Measurements from ENCODE around the gene C1QTNF6. TPM values are rescaled to one million over a fixed set of nuclear protein-coding genes. Genes with fewer than 3 reads are reported as not detected.

The C1QTNF6 gene
- total RNA-seq, 4 donors from 2014 or later: 0.83 to 2.9 (median 1.3) TPM

GRCh38 chr22:37198258-37199102 is 10.4 kb upstream of the C1QTNF6 start:
- H3K9me3 ChIP-seq: no peaks in the 10 kb centered on the region
- peak overlapping the region; percentile 97 to 98 (median 97) for H3K27ac ChIP-seq (replicated peaks in 1 of 4)
- no peaks in the 10 kb centered on the region for H3K36me3 ChIP-seq
- TF ChIP-seq CTCF (IDR thresholded peaks at IDR 0.05) (peak; percentile 66 to 93 (median 93)), EP300 (IDR thresholded peaks at IDR 0.05) (no peak), POLR2AphosphoS5 (IDR thresholded peaks at IDR 0.05) (peak in 1 of 2 donors; percentile 19), POLR2A (IDR thresholded peaks at IDR 0.05; ENCODE audit: low read depth) (no peak)
- intact Hi-C loops (cut with DNase I): loop anchor here (1.0 kb wide), 1 partner anchor 31 kb away; no protein-coding TSS in a partner anchor
- peak overlapping the region; percentile 74 to 82 (median 76) for H3K4me3 ChIP-seq
- H3K27me3 ChIP-seq: no peaks in the 10 kb centered on the region
- peaks cover 40 to 46% (median 45%) of the 10 kb centered on the region in 4 donors for H3K4me1 ChIP-seq
- WGBS: 2% methylated on average over 46 of the region's 51 CpGs
- DNase-seq (ENCODE audit: extremely low spot score): no peak

GRCh38 chr22:37197451-37198257 is 9.6 kb upstream of the C1QTNF6 start:
- intact Hi-C loops (cut with DNase I): loop anchor here (1.0 kb wide), 1 partner anchor 30 kb away; no protein-coding TSS in a partner anchor
- TF ChIP-seq POLR2AphosphoS5 (IDR thresholded peaks at IDR 0.05): peak in 1 of 2 donors; percentile 72
- peak; percentile 19 for TF ChIP-seq EP300 (IDR thresholded peaks at IDR 0.05)
- no peak for TF ChIP-seq POLR2A (IDR thresholded peaks at IDR 0.05; ENCODE audit: low read depth)
- Histone ChIP-seq H3K4me3 (peak overlapping the region in 3 of 4 donors; percentile 74 to 82 (median 74)), H3K27me3 (no peaks in the 10 kb centered on the region), H3K4me1 (peaks cover 40 to 53% (median 46%) of the 10 kb centered on the region in 4 donors), H3K9me3 (no peaks in the 10 kb centered on the region), H3K36me3 (no peaks in the 10 kb centered on the region), H3K27ac (replicated peaks in 1 of 4) (peak overlapping the region; percentile 97 to 98 (median 97))
- no peak for DNase-seq (ENCODE audit: extremely low spot score)
- WGBS: 42% methylated on average over 8 of the region's 12 CpGs

- no peaks in the 10 kb centered on the region for H3K36me3 ChIP-seq
- no peaks in the 10 kb centered on the region for H3K9me3 ChIP-seq
- H3K27me3 ChIP-seq: no peaks in the 10 kb centered on the region
- WGBS: 31% methylated on average over 12 of the region's 14 CpGs
- peak overlapping the region; percentile 97 to 98 (median 97) for H3K27ac ChIP-seq (replicated peaks in 1 of 4)
- no peak for DNase-seq (ENCODE audit: extremely low spot score)
- no peak for TF ChIP-seq EP300 (IDR thresholded peaks at IDR 0.05)
- peak; percentile 63 to 79 for TF ChIP-seq POLR2AphosphoS5 (IDR thresholded peaks at IDR 0.05)
- peak in 2 of 3 experiments; percentile 11 to 36 for TF ChIP-seq CTCF (IDR thresholded peaks at IDR 0.05)
- TF ChIP-seq POLR2A (IDR thresholded peaks at IDR 0.05; ENCODE audit: low read depth): no peak
- H3K4me1 ChIP-seq: peaks cover 40 to 53% (median 46%) of the 10 kb centered on the region in 4 donors
- intact Hi-C loops (cut with DNase I): no loop called here
- H3K4me3 ChIP-seq: no peak overlapping the region
These were observed 8.7 kb upstream of the C1QTNF6 start for GRCh38 chr22:37196539-37197450.

GRCh38 chr22:37195921-37196320 is 7.9 kb upstream of the C1QTNF6 start:
- no peak overlapping the region for H3K4me3 ChIP-seq
- peak overlapping the region; percentile 97 to 98 (median 97) for H3K27ac ChIP-seq (replicated peaks in 1 of 4)
- no peak for TF ChIP-seq EP300 (IDR thresholded peaks at IDR 0.05)
- TF ChIP-seq POLR2AphosphoS5 (IDR thresholded peaks at IDR 0.05): no peak
- no peak for TF ChIP-seq CTCF (IDR thresholded peaks at IDR 0.05)
- TF ChIP-seq POLR2A (IDR thresholded peaks at IDR 0.05; ENCODE audit: low read depth): no peak
- no peak for DNase-seq (ENCODE audit: extremely low spot score)
- H3K27me3 ChIP-seq: no peaks in the 10 kb centered on the region
- H3K9me3 ChIP-seq: no peaks in the 10 kb centered on the region
- intact Hi-C loops (cut with DNase I): no loop called here
- peaks cover 40 to 53% (median 46%) of the 10 kb centered on the region in 4 donors for H3K4me1 ChIP-seq
- H3K36me3 ChIP-seq: no peaks in the 10 kb centered on the region
- WGBS: 84% methylated on average over 3 of the region's 4 CpGs
